HG03095 (cell line): ENCODE results near the gene DPYD.

Experiments
- ATAC-seq: cut with Tn5 transposase; IDR thresholded peaks from one replicate; pipeline ENCODE4 v1.9.1; 2021; ENCODE audit warnings: moderate library complexity; ENCODE audit not compliant: unreplicated experiment

Gene DPYD

GRCh38 chr1:97907886-97908285, 12.9 kb downstream of the DPYD start:
- ATAC-seq: no peak

- no peak for ATAC-seq
Observed at GRCh38 chr1:97906567-97907241, 14.1 kb downstream of the DPYD start.

GRCh38 chr1:97905141-97905940, 15.5 kb downstream of the DPYD start:
- ATAC-seq: no peak

- ATAC-seq: no peak
Observed at GRCh38 chr1:97904534-97904933, 16.3 kb downstream of the DPYD start.

GRCh38 chr1:97903626-97904025, 17.2 kb downstream of the DPYD start:
- ATAC-seq: no peak

GRCh38 chr1:97902067-97902466, 18.8 kb downstream of the DPYD start:
- ATAC-seq: no peak

GRCh38 chr1:97901017-97901658, 19.7 kb downstream of the DPYD start:
- no peak for ATAC-seq

GRCh38 chr1:97898948-97899347, 21.9 kb downstream of the DPYD start:
- ATAC-seq: no peak

GRCh38 chr1:97895278-97895677, 25.6 kb downstream of the DPYD start:
- no peak for ATAC-seq

GRCh38 chr1:97893844-97894243, 27.0 kb downstream of the DPYD start:
- ATAC-seq: no peak

GRCh38 chr1:97886199-97886598, 34.6 kb downstream of the DPYD start:
- ATAC-seq: no peak

- ATAC-seq: no peak
Observed at GRCh38 chr1:97883823-97884222, 37.0 kb downstream of the DPYD start.

- no peak for ATAC-seq
Observed at GRCh38 chr1:97877307-97877706, 43.5 kb downstream of the DPYD start.

GRCh38 chr1:97875996-97876395, 44.8 kb downstream of the DPYD start:
- no peak for ATAC-seq

- ATAC-seq: no peak
Observed at GRCh38 chr1:97870589-97870988, 50.2 kb downstream of the DPYD start.

GRCh38 chr1:97869441-97869840, 51.4 kb downstream of the DPYD start:
- no peak for ATAC-seq

GRCh38 chr1:97867127-97867526, 53.7 kb downstream of the DPYD start:
- ATAC-seq: no peak

GRCh38 chr1:97864615-97865014, 56.2 kb downstream of the DPYD start:
- no peak for ATAC-seq

GRCh38 chr1:97853221-97853620, 67.6 kb downstream of the DPYD start:
- no peak for ATAC-seq

GRCh38 chr1:97849345-97850340, 71.2 kb downstream of the DPYD start:
- no peak for ATAC-seq

GRCh38 chr1:97845805-97846204, 75.0 kb downstream of the DPYD start:
- no peak for ATAC-seq
